Mammary epithelial cell (primary cell): Measurements from ENCODE around the gene ABTB2.

Experiments used
- CTCF ChIP-seq, 2 donors: IDR thresholded peaks in 1 of 2; conservative IDR thresholded peaks in 1 of 2; 2 replicates each; pipeline ENCODE4 v1.5.1; 2011 to 2012; ENCODE audit warnings: inconsistent platforms in 2 of 2, low read length in 2 of 2, mild to moderate bottlenecking in 2 of 2, control low read depth in 1 of 2, low read depth in 1 of 2; ENCODE audit not compliant: insufficient read depth in 1 of 2; ENCODE audit errors: extremely low read depth in 1 of 2
- EZH2 ChIP-seq: IDR thresholded peaks from 2 replicates; pipeline ENCODE4 v1.6.1; 2012; ENCODE audit warnings: low read length, inconsistent platforms, borderline replicate concordance

DNA sequence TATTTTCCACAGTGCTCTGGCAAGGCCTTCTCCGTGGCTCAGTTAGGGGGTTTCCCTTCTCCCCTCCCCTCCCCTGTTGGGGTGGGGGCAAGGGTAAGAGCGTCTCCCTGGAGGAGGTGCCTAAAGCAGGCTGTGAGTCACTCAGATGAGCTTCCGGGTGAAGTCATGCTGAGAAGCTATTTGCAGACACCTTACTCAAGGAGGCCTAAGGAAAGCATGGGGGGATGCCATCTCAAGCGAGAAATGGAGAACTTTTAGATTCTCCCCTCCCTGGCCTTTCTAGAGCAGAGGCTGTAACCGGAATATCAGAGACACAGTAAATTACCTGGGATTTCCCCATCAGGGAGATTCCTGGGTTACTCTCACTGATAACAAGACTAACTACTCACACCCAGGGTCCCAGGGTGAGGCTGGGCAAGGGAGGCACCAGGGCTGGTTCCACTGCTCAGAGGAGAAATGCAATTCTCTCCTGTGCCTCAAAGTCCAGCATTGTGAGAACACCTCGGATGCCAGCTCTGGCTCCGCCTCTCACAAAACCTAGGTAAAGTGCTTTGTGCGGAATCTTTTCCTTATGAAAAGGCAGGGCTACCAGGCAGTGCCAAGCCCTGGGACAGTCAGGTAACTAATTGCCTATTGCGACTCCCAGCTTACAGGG is 123.6 kb downstream of the ABTB2 start:
- no peak for TF ChIP-seq CTCF (conservative IDR thresholded peaks at IDR 0.05 in 1 of 2, IDR thresholded peaks at IDR 0.05 in 1 of 2; ENCODE audit: extremely low read depth in 1 of 2, insufficient read depth in 1 of 2, low read depth in 1 of 2, low read length in 2 of 2)
- TF ChIP-seq EZH2: no peak
